Neural cell (in vitro differentiated cells): ENCODE measurements around the gene LGALS1.

Experiments used
- REST ChIP-seq: IDR thresholded peaks from 2 replicates; pipeline ENCODE4 v1.6.1; 2012; ENCODE audit warnings: borderline replicate concordance
- SMC3 ChIP-seq: fragments of 450-650 bp; conservative IDR thresholded peaks from 2 replicates; pipeline ENCODE4 v1.6.1; 2014; ENCODE audit warnings: antibody characterized with exemption, mild to moderate bottlenecking, moderate library complexity; ENCODE audit not compliant: poor library complexity
- TF ChIP-seq, protein P1 (sequence below): fragments of 450-650 bp; IDR thresholded peaks from 2 replicates; pipeline ENCODE4 v1.5.1; 2014; ENCODE audit warnings: antibody characterized with exemption, mild to moderate bottlenecking, moderate library complexity; ENCODE audit not compliant: poor library complexity, severe bottlenecking

DNA sequence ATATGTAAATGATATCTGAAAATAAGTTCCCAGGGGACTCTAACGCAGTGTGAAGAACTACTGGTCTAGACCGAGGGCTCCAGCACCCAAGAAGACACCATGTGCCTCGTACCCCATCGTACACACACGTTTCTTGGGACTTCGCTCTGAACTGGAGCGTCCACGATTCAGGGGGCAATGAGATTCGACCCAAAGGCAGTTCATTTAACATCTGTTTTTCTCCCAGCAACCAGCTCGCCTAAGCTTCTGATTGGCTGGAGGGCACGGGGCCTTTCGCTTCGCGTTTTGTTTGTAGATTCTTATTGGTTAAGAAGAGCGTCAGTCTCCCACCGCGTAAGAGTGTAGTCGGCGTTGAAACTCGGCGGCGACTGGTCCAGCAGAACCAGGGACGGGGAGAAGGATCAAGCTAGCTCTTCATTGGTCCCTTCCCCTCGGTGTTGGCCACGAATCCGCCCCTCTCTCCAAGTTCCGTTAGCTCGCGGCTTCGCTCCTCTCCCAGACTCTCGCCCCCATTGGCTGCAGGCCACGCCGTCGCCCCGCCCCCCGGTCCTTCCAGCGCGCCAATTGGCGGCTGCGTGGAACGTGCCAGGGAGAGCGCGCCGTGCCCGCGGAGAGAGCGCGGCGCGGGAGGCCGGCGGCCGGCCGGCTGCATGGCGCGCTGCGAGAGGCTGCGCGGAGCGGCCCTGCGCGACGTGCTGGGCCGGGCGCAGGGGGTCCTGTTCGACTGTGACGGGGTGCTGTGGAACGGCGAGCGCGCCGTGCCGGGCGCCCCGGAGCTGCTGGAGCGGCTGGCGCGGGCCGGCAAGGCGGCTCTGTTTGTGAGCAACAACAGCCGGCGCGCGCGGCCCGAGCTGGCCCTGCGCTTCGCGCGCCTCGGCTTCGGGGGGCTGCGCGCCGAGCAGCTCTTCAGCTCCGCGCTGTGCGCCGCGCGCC lies 17.0 kb upstream of the LGALS1 start, which contains the start of gene PDXP:
- TF ChIP-seq SMC3, result peak; percentile 16
- TF ChIP-seq, protein P1, sequence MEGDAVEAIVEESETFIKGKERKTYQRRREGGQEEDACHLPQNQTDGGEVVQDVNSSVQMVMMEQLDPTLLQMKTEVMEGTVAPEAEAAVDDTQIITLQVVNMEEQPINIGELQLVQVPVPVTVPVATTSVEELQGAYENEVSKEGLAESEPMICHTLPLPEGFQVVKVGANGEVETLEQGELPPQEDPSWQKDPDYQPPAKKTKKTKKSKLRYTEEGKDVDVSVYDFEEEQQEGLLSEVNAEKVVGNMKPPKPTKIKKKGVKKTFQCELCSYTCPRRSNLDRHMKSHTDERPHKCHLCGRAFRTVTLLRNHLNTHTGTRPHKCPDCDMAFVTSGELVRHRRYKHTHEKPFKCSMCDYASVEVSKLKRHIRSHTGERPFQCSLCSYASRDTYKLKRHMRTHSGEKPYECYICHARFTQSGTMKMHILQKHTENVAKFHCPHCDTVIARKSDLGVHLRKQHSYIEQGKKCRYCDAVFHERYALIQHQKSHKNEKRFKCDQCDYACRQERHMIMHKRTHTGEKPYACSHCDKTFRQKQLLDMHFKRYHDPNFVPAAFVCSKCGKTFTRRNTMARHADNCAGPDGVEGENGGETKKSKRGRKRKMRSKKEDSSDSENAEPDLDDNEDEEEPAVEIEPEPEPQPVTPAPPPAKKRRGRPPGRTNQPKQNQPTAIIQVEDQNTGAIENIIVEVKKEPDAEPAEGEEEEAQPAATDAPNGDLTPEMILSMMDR, result peak; percentile 15
- TF ChIP-seq REST, result peak; percentile 23
